GM23338 (cell line): ENCODE results near the gene CRX. TPM values are rescaled to one million over a fixed set of nuclear protein-coding genes. Genes with fewer than 3 reads are reported as not detected.
A peak's percentile ranks its signal among the peaks of the same experiment; 100 is the strongest.

Experiments
- ATAC-seq: fragments of 200-7000 bp; cut with Tn5 transposase; 3 replicates; pipeline ENCODE4 v1.9.1; 2020
- DNase-seq: peaks from one replicate; pipeline ENCODE4 v3.0.0-alpha.2; 2015; ENCODE audit warnings: low spot score
- H2AFZ ChIP-seq: fragments of 200-600 bp; sonication (generic); 2 replicates; pipeline ENCODE4 v1.8.0; 2016; ENCODE audit warnings: antibody characterized with exemption, mild to moderate bottlenecking, moderate library complexity
- H3F3A ChIP-seq: fragments of 200-600 bp; sonication (generic); replicated peaks from 2 replicates; pipeline ENCODE4 v1.8.0; 2017; ENCODE audit warnings: antibody characterized with exemption, mixed run types, low read depth
- H3K27ac ChIP-seq: fragments of 200-600 bp; sonication (generic); 2 replicates; pipeline ENCODE4 v1.6.1; 2016; ENCODE audit warnings: low read depth
- H3K27me3 ChIP-seq: fragments of 200-600 bp; sonication (generic); 2 replicates; pipeline ENCODE4 v1.8.0; 2016; ENCODE audit warnings: mild to moderate bottlenecking, mixed run types, moderate library complexity; ENCODE audit not compliant: insufficient read depth
- H3K36me3 ChIP-seq: fragments of 200-600 bp; sonication (generic); 2 replicates; pipeline ENCODE4 v1.8.0; 2016; ENCODE audit warnings: mild to moderate bottlenecking; ENCODE audit not compliant: insufficient read depth
- H3K4me1 ChIP-seq: fragments of 200-600 bp; sonication (generic); 2 replicates; pipeline ENCODE4 v1.8.0; 2016; ENCODE audit warnings: mild to moderate bottlenecking, moderate library complexity; ENCODE audit not compliant: insufficient read depth
- H3K4me2 ChIP-seq: fragments of 200-600 bp; sonication (generic); 2 replicates; pipeline ENCODE4 v1.7.1; 2017; ENCODE audit warnings: mixed run types
- H3K4me3 ChIP-seq: fragments of 200-600 bp; sonication (generic); 2 replicates; pipeline ENCODE4 v1.6.1; 2016; ENCODE audit warnings: mixed run types
- H3K79me2 ChIP-seq: fragments of 200-600 bp; sonication (generic); replicated peaks from 2 replicates; pipeline ENCODE4 v1.8.0; 2017; ENCODE audit warnings: mild to moderate bottlenecking; ENCODE audit not compliant: insufficient read depth
- H3K9me2 ChIP-seq: fragments of 200-600 bp; sonication (generic); 2 replicates; pipeline ENCODE4 v1.8.0; 2017; ENCODE audit not compliant: insufficient read depth
- H4K20me1 ChIP-seq: fragments of 200-600 bp; sonication (generic); replicated peaks from 2 replicates; pipeline ENCODE4 v1.8.0; 2017; ENCODE audit warnings: mild to moderate bottlenecking; ENCODE audit not compliant: insufficient read depth
- H3K27ac Mint-ChIP-seq: 2 replicates; pipeline ENCODE4 v1.8.0; 2020; ENCODE audit warnings: inconsistent platforms, mild to moderate bottlenecking, moderate library complexity, mixed read lengths
- H3K27me3 Mint-ChIP-seq: 3 replicates; pipeline ENCODE4 v1.8.0; 2022; ENCODE audit warnings: low read depth, mild to moderate bottlenecking, moderate library complexity, mixed read lengths, inconsistent platforms; ENCODE audit not compliant: insufficient read depth, poor library complexity
- H3K36me3 Mint-ChIP-seq: 3 replicates; pipeline ENCODE4 v1.8.0; 2021; ENCODE audit warnings: low read depth, mild to moderate bottlenecking, inconsistent platforms, moderate library complexity, mixed read lengths
- H3K4me1 Mint-ChIP-seq: 3 replicates; pipeline ENCODE4 v1.8.0; 2020; ENCODE audit warnings: mild to moderate bottlenecking, inconsistent platforms, mixed read lengths
- H3K4me3 Mint-ChIP-seq: 3 replicates; pipeline ENCODE4 v1.8.0; 2021; ENCODE audit warnings: moderate library complexity, mild to moderate bottlenecking, inconsistent platforms, mixed read lengths
- H3K9me3 Mint-ChIP-seq: 3 replicates; pipeline ENCODE4 v1.8.0; 2020; ENCODE audit warnings: moderate library complexity, mild to moderate bottlenecking, inconsistent platforms, mixed read lengths
- CREB1 ChIP-seq: fragments of 250-450 bp; sonication (Bioruptor Pico); IDR thresholded peaks from 2 replicates; pipeline ENCODE4 v1.5.0; 2020; ENCODE audit warnings: low read depth, mild to moderate bottlenecking, moderate library complexity
- EZH2 ChIP-seq: fragments of 200-600 bp; sonication (generic); IDR thresholded peaks from one replicate; pipeline ENCODE4 v1.8.0; 2017; ENCODE audit warnings: antibody characterized with exemption, mild to moderate bottlenecking, low read depth; ENCODE audit not compliant: unreplicated experiment
- NANOG ChIP-seq: IDR thresholded peaks from 2 replicates; pipeline ENCODE4 v1.6.1; 2016; ENCODE audit warnings: antibody characterized with exemption, borderline replicate concordance
- POLR2AphosphoS5 ChIP-seq: IDR thresholded peaks from 2 replicates; pipeline ENCODE4 v1.6.1; 2016; ENCODE audit warnings: antibody characterized with exemption, low read depth
- STAT1 ChIP-seq: IDR thresholded peaks from one replicate; pipeline ENCODE4 v1.6.1; 2016; ENCODE audit warnings: antibody characterized with exemption; ENCODE audit not compliant: unreplicated experiment
- ZNF114 ChIP-seq: fragments of 250-450 bp; sonication (Bioruptor Pico); IDR thresholded peaks from 2 replicates; pipeline ENCODE4 v1.5.0; 2020; ENCODE audit warnings: mild to moderate bottlenecking, moderate library complexity
- ZNF331 ChIP-seq: fragments of 250-450 bp; sonication (Bioruptor Pico); IDR thresholded peaks from 2 replicates; pipeline ENCODE4 v1.5.0; 2020; ENCODE audit warnings: low read depth, mild to moderate bottlenecking, moderate library complexity
- polyA plus RNA-seq: library from polyadenylated mRNA; unstranded; fragments of >200 nt; fragmentation: Nextera tagmentation; extraction: Ambion mirVana; gene quantifications from 2 replicates; pipeline ENCODE4 v1.2.1, GENCODE V29; 2016
- total RNA-seq: library from RNA; depleted of rRNA; stranded (reverse); fragments of >200 nt; shearing (Covaris generic); gene quantifications from 2 replicates; pipeline ENCODE4 v1.2.3, GENCODE V29; 2014
- TF ChIP-seq, protein P1 (sequence below), 2 experiments: fragments of 200-600 bp in 1 of 2; sonication (generic) in 1 of 2; conservative IDR thresholded peaks; 2 replicates each; pipeline versions ENCODE4 v1.5.1 to v1.6.1; 2016 to 2017; ENCODE audit warnings: antibody characterized with exemption in 2 of 2, low read depth in 2 of 2, mild to moderate bottlenecking in 2 of 2, moderate library complexity in 1 of 2
- TF ChIP-seq, protein P2 (sequence below): fragments of 250-450 bp; sonication (Bioruptor Pico); IDR thresholded peaks from 2 replicates; pipeline ENCODE4 v1.5.0; 2020; ENCODE audit warnings: mild to moderate bottlenecking, moderate library complexity

Gene CRX
- total and polyA plus RNA-seq, 2 experiments from 2014 or later: 0.15 TPM; not detected in 1

DNA sequence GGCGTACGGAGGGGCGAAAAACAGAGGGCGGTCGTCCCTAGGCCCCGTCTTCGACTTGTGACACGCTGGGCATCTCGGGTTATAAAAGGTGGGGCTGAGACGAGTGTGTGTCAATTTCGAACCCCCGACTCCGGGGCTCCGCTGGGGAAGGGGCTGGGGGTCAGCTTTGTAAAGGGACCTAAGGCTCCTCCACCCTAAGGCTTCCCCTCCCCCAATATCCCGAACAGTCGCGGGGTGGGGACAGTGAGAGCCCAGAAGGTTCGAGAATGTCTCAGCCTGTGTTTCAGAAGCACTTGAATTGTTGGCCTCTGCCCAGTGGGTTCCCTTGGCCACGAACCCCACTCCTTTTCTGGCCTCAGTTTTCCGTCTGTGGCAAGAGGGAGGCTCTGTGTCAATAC is 42.8 kb upstream of the CRX start (continued):
- TF ChIP-seq ZNF331 (CRISPR knock-in tag) (no peak), ZNF114 (CRISPR knock-in tag) (no peak), EZH2 (no peak), NANOG (no peak), STAT1 (no peak)
- TF ChIP-seq, protein P1, sequence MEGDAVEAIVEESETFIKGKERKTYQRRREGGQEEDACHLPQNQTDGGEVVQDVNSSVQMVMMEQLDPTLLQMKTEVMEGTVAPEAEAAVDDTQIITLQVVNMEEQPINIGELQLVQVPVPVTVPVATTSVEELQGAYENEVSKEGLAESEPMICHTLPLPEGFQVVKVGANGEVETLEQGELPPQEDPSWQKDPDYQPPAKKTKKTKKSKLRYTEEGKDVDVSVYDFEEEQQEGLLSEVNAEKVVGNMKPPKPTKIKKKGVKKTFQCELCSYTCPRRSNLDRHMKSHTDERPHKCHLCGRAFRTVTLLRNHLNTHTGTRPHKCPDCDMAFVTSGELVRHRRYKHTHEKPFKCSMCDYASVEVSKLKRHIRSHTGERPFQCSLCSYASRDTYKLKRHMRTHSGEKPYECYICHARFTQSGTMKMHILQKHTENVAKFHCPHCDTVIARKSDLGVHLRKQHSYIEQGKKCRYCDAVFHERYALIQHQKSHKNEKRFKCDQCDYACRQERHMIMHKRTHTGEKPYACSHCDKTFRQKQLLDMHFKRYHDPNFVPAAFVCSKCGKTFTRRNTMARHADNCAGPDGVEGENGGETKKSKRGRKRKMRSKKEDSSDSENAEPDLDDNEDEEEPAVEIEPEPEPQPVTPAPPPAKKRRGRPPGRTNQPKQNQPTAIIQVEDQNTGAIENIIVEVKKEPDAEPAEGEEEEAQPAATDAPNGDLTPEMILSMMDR (conservative IDR thresholded peaks at IDR 0.05; ENCODE audit: low read depth in 2 of 2): no peak

DNA sequence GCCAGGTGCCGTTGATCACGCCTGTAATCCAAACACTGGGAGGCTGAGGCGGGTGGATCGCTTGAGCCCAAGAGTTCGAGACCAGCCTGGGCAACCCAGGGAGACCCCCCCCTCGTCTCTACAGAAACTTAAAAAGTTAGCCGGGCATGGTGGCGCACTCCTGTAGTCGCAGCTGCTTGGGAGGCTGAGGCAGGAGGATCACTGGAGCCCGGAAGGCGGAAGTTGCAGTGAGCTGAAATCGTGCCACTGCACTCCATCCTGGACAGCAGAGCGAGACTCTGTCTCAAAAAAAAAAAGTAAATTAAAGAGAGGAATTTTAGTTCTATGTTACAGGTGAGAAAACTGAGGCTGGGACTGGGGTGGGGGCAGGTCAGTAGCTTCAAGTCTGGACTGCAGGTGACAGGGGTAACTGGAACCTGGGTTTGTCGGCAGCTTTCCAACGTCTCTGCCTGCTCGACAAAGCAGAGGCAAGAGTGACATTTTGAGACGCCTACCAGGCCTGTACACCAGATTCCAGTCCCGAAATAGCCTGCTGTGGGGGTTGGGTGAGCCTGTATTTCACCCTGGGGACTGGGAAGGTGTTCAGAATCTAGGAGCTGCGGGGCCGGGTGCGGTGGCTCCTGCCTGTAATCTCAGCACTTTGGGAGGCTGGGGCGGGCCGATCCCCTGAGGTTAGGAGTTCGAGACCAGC is 42.1 kb upstream of the CRX start:
- no peak for ATAC-seq
- Mint-ChIP-seq H3K27me3 (peaks cover 25% of the 10 kb centered on the region), H3K4me1 (peaks cover 15% of the 10 kb centered on the region), H3K9me3 (no peaks in the 10 kb centered on the region), H3K36me3 (peaks cover 53% of the 10 kb centered on the region), H3K4me3 (peak overlapping the region; percentile 90), H3K27ac (peak overlapping the region; percentile 84; the same call in 1 of the 2 replicates)
- Histone ChIP-seq H3K4me3 (peak overlapping the region; percentile 98), H3K27ac (0 out of 2 replicates have a peak overlapping the region, but pooled peaks have one; percentile 19), H3F3A (peaks cover 27% of the 10 kb centered on the region; the same call in 1 of the 2 replicates), H3K4me1 (peaks cover 7% of the 10 kb centered on the region; the same call in 1 of the 2 replicates), H4K20me1 (peaks cover 14% of the 10 kb centered on the region), H3K36me3 (peaks cover 16% of the 10 kb centered on the region; the same call in 1 of the 2 replicates), H2AFZ (no peak overlapping the region), H3K79me2 (peaks cover 33% of the 10 kb centered on the region), H3K4me2 (peak overlapping the region; percentile 97), H3K27me3 (no peaks in the 10 kb centered on the region), H3K9me2 (no peaks in the 10 kb centered on the region)
- DNase-seq: no peak
- TF ChIP-seq, protein P2, sequence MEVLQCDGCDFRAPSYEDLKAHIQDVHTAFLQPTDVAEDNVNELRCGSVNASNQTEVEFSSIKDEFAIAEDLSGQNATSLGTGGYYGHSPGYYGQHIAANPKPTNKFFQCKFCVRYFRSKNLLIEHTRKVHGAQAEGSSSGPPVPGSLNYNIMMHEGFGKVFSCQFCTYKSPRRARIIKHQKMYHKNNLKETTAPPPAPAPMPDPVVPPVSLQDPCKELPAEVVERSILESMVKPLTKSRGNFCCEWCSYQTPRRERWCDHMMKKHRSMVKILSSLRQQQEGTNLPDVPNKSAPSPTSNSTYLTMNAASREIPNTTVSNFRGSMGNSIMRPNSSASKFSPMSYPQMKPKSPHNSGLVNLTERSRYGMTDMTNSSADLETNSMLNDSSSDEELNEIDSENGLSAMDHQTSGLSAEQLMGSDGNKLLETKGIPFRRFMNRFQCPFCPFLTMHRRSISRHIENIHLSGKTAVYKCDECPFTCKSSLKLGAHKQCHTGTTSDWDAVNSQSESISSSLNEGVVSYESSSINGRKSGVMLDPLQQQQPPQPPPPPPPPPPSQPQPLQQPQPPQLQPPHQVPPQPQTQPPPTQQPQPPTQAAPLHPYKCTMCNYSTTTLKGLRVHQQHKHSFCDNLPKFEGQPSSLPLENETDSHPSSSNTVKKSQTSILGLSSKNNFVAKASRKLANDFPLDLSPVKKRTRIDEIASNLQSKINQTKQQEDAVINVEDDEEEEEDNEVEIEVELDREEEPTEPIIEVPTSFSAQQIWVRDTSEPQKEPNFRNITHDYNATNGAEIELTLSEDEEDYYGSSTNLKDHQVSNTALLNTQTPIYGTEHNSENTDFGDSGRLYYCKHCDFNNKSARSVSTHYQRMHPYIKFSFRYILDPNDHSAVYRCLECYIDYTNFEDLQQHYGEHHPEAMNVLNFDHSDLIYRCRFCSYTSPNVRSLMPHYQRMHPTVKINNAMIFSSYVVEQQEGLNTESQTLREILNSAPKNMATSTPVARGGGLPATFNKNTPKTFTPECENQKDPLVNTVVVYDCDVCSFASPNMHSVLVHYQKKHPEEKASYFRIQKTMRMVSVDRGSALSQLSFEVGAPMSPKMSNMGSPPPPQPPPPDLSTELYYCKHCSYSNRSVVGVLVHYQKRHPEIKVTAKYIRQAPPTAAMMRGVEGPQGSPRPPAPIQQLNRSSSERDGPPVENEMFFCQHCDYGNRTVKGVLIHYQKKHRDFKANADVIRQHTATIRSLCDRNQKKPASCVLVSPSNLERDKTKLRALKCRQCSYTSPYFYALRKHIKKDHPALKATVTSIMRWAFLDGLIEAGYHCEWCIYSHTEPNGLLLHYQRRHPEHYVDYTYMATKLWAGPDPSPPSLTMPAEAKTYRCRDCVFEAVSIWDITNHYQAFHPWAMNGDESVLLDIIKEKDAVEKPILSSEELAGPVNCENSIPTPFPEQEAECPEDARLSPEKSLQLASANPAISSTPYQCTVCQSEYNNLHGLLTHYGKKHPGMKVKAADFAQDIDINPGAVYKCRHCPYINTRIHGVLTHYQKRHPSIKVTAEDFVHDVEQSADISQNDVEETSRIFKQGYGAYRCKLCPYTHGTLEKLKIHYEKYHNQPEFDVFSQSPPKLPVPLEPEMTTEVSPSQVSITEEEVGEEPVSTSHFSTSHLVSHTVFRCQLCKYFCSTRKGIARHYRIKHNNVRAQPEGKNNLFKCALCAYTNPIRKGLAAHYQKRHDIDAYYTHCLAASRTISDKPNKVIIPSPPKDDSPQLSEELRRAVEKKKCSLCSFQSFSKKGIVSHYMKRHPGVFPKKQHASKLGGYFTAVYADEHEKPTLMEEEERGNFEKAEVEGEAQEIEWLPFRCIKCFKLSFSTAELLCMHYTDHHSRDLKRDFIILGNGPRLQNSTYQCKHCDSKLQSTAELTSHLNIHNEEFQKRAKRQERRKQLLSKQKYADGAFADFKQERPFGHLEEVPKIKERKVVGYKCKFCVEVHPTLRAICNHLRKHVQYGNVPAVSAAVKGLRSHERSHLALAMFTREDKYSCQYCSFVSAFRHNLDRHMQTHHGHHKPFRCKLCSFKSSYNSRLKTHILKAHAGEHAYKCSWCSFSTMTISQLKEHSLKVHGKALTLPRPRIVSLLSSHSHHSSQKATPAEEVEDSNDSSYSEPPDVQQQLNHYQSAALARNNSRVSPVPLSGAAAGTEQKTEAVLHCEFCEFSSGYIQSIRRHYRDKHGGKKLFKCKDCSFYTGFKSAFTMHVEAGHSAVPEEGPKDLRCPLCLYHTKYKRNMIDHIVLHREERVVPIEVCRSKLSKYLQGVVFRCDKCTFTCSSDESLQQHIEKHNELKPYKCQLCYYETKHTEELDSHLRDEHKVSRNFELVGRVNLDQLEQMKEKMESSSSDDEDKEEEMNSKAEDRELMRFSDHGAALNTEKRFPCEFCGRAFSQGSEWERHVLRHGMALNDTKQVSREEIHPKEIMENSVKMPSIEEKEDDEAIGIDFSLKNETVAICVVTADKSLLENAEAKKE: no peak
- no peak for TF ChIP-seq POLR2AphosphoS5
- TF ChIP-seq CREB1 (CRISPR knock-in tag): no peak
- TF ChIP-seq ZNF114 (CRISPR knock-in tag): no peak
- TF ChIP-seq ZNF331 (CRISPR knock-in tag): no peak
- TF ChIP-seq EZH2: no peak
